K562 (cell line): Measurements from ENCODE around the gene BUB3. TPM values are rescaled to one million over a fixed set of nuclear protein-coding genes. Genes with fewer than 3 reads are reported as not detected.

Experiments used
- ATF3 ChIP-seq, 2 experiments: fragments of 450-650 bp in 1 of 2; sonication (generic) in 1 of 2; formaldehyde crosslinking in 1 of 2; IDR thresholded peaks in 1 of 2; conservative IDR thresholded peaks in 1 of 2; 2 replicates each; pipeline versions ENCODE4 v1.6.1 to v1.8.1; 2016 to 2023; ENCODE audit warnings: mild to moderate bottlenecking in 2 of 2, moderate library complexity in 2 of 2, inconsistent platforms in 1 of 2, missing genetic modification reagents in 1 of 2
- ATF4 ChIP-seq: fragments of 450-650 bp; formaldehyde crosslinking; IDR thresholded peaks from 2 replicates; pipeline ENCODE4 v1.4.0; 2022; ENCODE audit warnings: mild to moderate bottlenecking, moderate library complexity
- CEBPB ChIP-seq: fragments of 450-650 bp; IDR thresholded peaks from 2 replicates; pipeline ENCODE4 v1.6.1; 2016; ENCODE audit warnings: missing genetic modification characterization, missing compliant biosample characterization
- E2F1 ChIP-seq: sonication (generic); formaldehyde crosslinking; IDR thresholded peaks from 2 replicates; pipeline ENCODE4 v1.8.1; 2023; ENCODE audit warnings: mild to moderate bottlenecking, missing genetic modification reagents, moderate library complexity
- ELF4 ChIP-seq: fragments of 450-650 bp; formaldehyde crosslinking; IDR thresholded peaks from 2 replicates; pipeline ENCODE4 v1.4.0; 2022; ENCODE audit warnings: missing genetic modification characterization
- HMGN3 ChIP-seq: IDR thresholded peaks from 2 replicates; pipeline ENCODE4 v1.6.1; 2011; ENCODE audit warnings: borderline replicate concordance, low read depth, mild to moderate bottlenecking, mixed read lengths, low read length; ENCODE audit not compliant: insufficient read length; ENCODE audit errors: extremely low read depth
- REST ChIP-seq, 2 experiments: fragments of 450-650 bp; formaldehyde crosslinking in 1 of 2; IDR thresholded peaks; 2 replicates each; pipeline versions ENCODE4 v1.4.0 to v1.6.1; 2014 to 2020; ENCODE audit warnings: mild to moderate bottlenecking in 2 of 2, borderline replicate concordance in 1 of 2, low read depth in 1 of 2
- STAT5B ChIP-seq: fragments of 250-450 bp; sonication (Bioruptor Pico); IDR thresholded peaks from 2 replicates; pipeline ENCODE4 v1.8.0; 2021; ENCODE audit warnings: mild to moderate bottlenecking, inconsistent platforms
- ZNF584 ChIP-seq: fragments of 200-800 bp; sonication (Bioruptor generic); IDR thresholded peaks from 2 replicates; pipeline ENCODE4 v1.6.1; 2016; ENCODE audit warnings: low read depth, mild to moderate bottlenecking, missing genetic modification characterization, missing compliant biosample characterization
- ZNF764 ChIP-seq: fragments of 250-450 bp; sonication (Bioruptor Pico); IDR thresholded peaks from 2 replicates; pipeline ENCODE4 v1.4.0; 2020; ENCODE audit warnings: low read depth, mild to moderate bottlenecking, moderate library complexity
- polyA plus RNA-seq, 8 experiments: library from polyadenylated mRNA; depleted of rRNA in 4 of 8; stranded (reverse) in 5 of 8; unstranded in 3 of 8; fragments of >200 nt; fragmentation: Nextera tagmentation in 2 of 8; fragmentation: Illumina TruSeq in 1 of 8; extraction: Ambion mirVana in 2 of 8; extraction: Trizol in 1 of 8; gene quantifications; 2 replicates each; pipeline versions ENCODE4 v1.2.1 to v1.2.3, GENCODE V29; 2011 to 2014; ENCODE audit warnings: inconsistent platforms in 1 of 8, missing spikeins in 1 of 8
- total RNA-seq, 7 experiments: library from RNA; depleted of rRNA in 6 of 7; stranded (reverse); fragments of >200 nt in 6 of 7; fragmentation: Illumina TruSeq in 2 of 7; extraction: Trizol in 2 of 7; gene quantifications; 2 replicates each; pipeline versions ENCODE4 v1.2.1 to v1.2.3, GENCODE V29; 2011 to 2021; ENCODE audit warnings: low replicate concordance in 1 of 7

The BUB3 gene
- total and polyA plus RNA-seq, 9 of the 15 experiments (the other 6 are each of a cell fraction or from before 2014, with no cell fraction given): 167 to 761 (median 225) TPM

GRCh38 chr10:123109466-123109865 lies 44.7 kb upstream of the BUB3 start (continued):
- TF ChIP-seq REST (IDR thresholded peaks at IDR 0.05; ENCODE audit: borderline replicate concordance): no peak
- no peak for TF ChIP-seq REST (CRISPR knock-in tag; IDR thresholded peaks at IDR 0.05; ENCODE audit: low read depth)
- TF ChIP-seq ZNF584 (CRISPR knock-in tag): 0 out of 2 replicates have a peak, but pooled peaks have one; percentile 24
- TF ChIP-seq E2F1 (CRISPR knock-in tag): no peak
- peak; percentile 84 for TF ChIP-seq ATF3 (IDR thresholded peaks at IDR 0.05)
- no peak for TF ChIP-seq ATF3 (CRISPR knock-in tag; conservative IDR thresholded peaks at IDR 0.05)
- no peak for TF ChIP-seq STAT5B (CRISPR knock-in tag)
- no peak for TF ChIP-seq HMGN3
- TF ChIP-seq CEBPB: peak; percentile 69
- no peak for TF ChIP-seq ZNF764 (CRISPR knock-in tag)
- no peak for TF ChIP-seq ELF4 (CRISPR knock-in tag)
- peak; percentile 76 for TF ChIP-seq ATF4 (CRISPR knock-in tag)
